H9 (cell line): ENCODE data around the gene RPP40. TPM values are rescaled to one million over a fixed set of nuclear protein-coding genes. Genes with fewer than 3 reads are reported as not detected.

Experiments used
- DNase-seq: peaks from one replicate; pipeline ENCODE4 v3.0.0-alpha.2; 2017
- H2AFZ ChIP-seq: one replicate; pipeline ENCODE4 v1.6.1; 2013; ENCODE audit warnings: mild to moderate bottlenecking, low read length, control low read depth, moderate library complexity
- H2AK5ac ChIP-seq: 2 replicates; pipeline ENCODE4 v1.6.1; 2013; ENCODE audit warnings: low read length, control low read depth, mixed read lengths; ENCODE audit not compliant: insufficient read length
- H2BK120ac ChIP-seq: one replicate; pipeline ENCODE4 v1.6.1; 2013; ENCODE audit warnings: low read depth, mild to moderate bottlenecking, low read length, control low read depth, inconsistent platforms; ENCODE audit not compliant: poor library complexity, severe bottlenecking
- H2BK12ac ChIP-seq: 2 replicates; pipeline ENCODE4 v1.6.1; 2013; ENCODE audit warnings: low read length, control low read depth, mixed read lengths, low read depth; ENCODE audit not compliant: insufficient read length
- H2BK15ac ChIP-seq: 2 replicates; pipeline ENCODE4 v1.6.1; 2013; ENCODE audit warnings: low read depth, low read length, control low read depth
- H2BK20ac ChIP-seq: one replicate; pipeline ENCODE4 v1.6.1; 2013; ENCODE audit warnings: low read depth, mild to moderate bottlenecking, low read length, control low read depth, inconsistent platforms; ENCODE audit not compliant: poor library complexity, severe bottlenecking
- H2BK5ac ChIP-seq: 2 replicates; pipeline ENCODE4 v1.6.1; 2013; ENCODE audit warnings: low read length, control low read depth, mixed read lengths; ENCODE audit not compliant: insufficient read length
- H3K14ac ChIP-seq: 2 replicates; pipeline ENCODE4 v1.6.1; 2013; ENCODE audit warnings: low read length, control low read depth; ENCODE audit not compliant: insufficient read depth
- H3K18ac ChIP-seq: 2 replicates; pipeline ENCODE4 v1.6.1; 2013; ENCODE audit warnings: low read depth, mild to moderate bottlenecking, mixed read lengths, low read length, control low read depth; ENCODE audit not compliant: insufficient read length
- H3K23ac ChIP-seq: 2 replicates; pipeline ENCODE4 v1.6.1; 2013; ENCODE audit warnings: low read length, control low read depth, mixed read lengths, low read depth; ENCODE audit not compliant: insufficient read length
- H3K23me2 ChIP-seq: 2 replicates; pipeline ENCODE4 v1.6.1; 2013; ENCODE audit warnings: low read depth, mild to moderate bottlenecking, mixed read lengths, low read length, control low read depth; ENCODE audit not compliant: insufficient read length, poor library complexity, severe bottlenecking
- H3K27ac ChIP-seq: 2 replicates; pipeline ENCODE4 v1.5.1; 2013; ENCODE audit warnings: low read length, control low read depth, mixed read lengths, low read depth; ENCODE audit not compliant: insufficient read length
- H3K27me3 ChIP-seq: 2 replicates; pipeline ENCODE4 v1.6.1; 2013; ENCODE audit warnings: low read length, control low read depth, inconsistent platforms; ENCODE audit not compliant: insufficient read depth
- H3K4ac ChIP-seq: 2 replicates; pipeline ENCODE4 v1.6.1; 2013; ENCODE audit warnings: low read depth, mild to moderate bottlenecking, control low read depth, inconsistent platforms, low read length, moderate library complexity
- H3K4me1 ChIP-seq: 2 replicates; pipeline ENCODE4 v1.6.1; 2013; ENCODE audit warnings: low read length, control low read depth, inconsistent platforms; ENCODE audit not compliant: insufficient read depth
- H3K4me2 ChIP-seq: 2 replicates; pipeline ENCODE4 v1.6.1; 2013; ENCODE audit warnings: low read length, control low read depth, mixed read lengths; ENCODE audit not compliant: insufficient read length, insufficient read depth
- H3K56ac ChIP-seq: 2 replicates; pipeline ENCODE4 v1.6.1; 2013; ENCODE audit warnings: low read depth, mild to moderate bottlenecking, mixed read lengths, low read length, control low read depth; ENCODE audit not compliant: insufficient read length
- H3K79me1 ChIP-seq: 2 replicates; pipeline ENCODE4 v1.6.1; 2013; ENCODE audit warnings: low read depth, mild to moderate bottlenecking, moderate library complexity, low read length, control low read depth, inconsistent platforms; ENCODE audit not compliant: insufficient read depth, poor library complexity, severe bottlenecking
- H3K79me2 ChIP-seq: 2 replicates; pipeline ENCODE4 v1.6.1; 2013; ENCODE audit warnings: low read length, control low read depth, inconsistent platforms; ENCODE audit not compliant: insufficient read depth
- H3K9ac ChIP-seq: 2 replicates; pipeline ENCODE4 v1.6.1; 2013; ENCODE audit warnings: low read length, control low read depth, mixed read lengths; ENCODE audit not compliant: insufficient read length; ENCODE audit errors: extremely low read depth
- H3K9me3 ChIP-seq: one replicate; pipeline ENCODE4 v1.6.1; 2013; ENCODE audit warnings: low read depth, low read length, inconsistent platforms; ENCODE audit not compliant: control insufficient read depth
- H3T11ph ChIP-seq: one replicate; pipeline ENCODE4 v1.6.1; 2013; ENCODE audit warnings: mild to moderate bottlenecking, low read length, control low read depth, inconsistent platforms
- H4K20me1 ChIP-seq: one replicate; pipeline ENCODE4 v1.6.1; 2013; ENCODE audit not compliant: control insufficient read depth, insufficient read length, insufficient read depth
- H4K5ac ChIP-seq: 2 replicates; pipeline ENCODE4 v1.6.1; 2013; ENCODE audit warnings: low read depth, mild to moderate bottlenecking, mixed read lengths, low read length, control low read depth; ENCODE audit not compliant: insufficient read length
- H4K8ac ChIP-seq: replicated peaks from 2 replicates; pipeline ENCODE4 v1.6.1; 2013; ENCODE audit warnings: low read length, control low read depth, mixed read lengths, low read depth; ENCODE audit not compliant: insufficient read length
- H4K91ac ChIP-seq: 2 replicates; pipeline ENCODE4 v1.6.1; 2013; ENCODE audit warnings: low read depth, mild to moderate bottlenecking, moderate library complexity, mixed read lengths, low read length, control low read depth; ENCODE audit not compliant: insufficient read length
- H3K27ac Mint-ChIP-seq, 3 experiments: 2 replicates in 2 of 3; 3 replicates in 1 of 3; pipeline ENCODE4 v1.8.0; 2020 to 2021; ENCODE audit warnings: mixed read lengths in 3 of 3, mild to moderate bottlenecking in 1 of 3, moderate library complexity in 1 of 3
- H3K27me3 Mint-ChIP-seq: 2 replicates; pipeline ENCODE4 v1.8.0; 2021; ENCODE audit warnings: low read depth, mild to moderate bottlenecking, moderate library complexity, mixed read lengths
- H3K36me3 Mint-ChIP-seq, 3 experiments: 2 replicates in 2 of 3; 3 replicates in 1 of 3; pipeline ENCODE4 v1.8.0; 2020 to 2021; ENCODE audit warnings: low read depth in 3 of 3, mixed read lengths in 3 of 3; ENCODE audit not compliant: insufficient read depth in 1 of 3
- H3K4me1 Mint-ChIP-seq, 2 experiments: 2 replicates each; pipeline ENCODE4 v1.8.0; 2020; ENCODE audit warnings: mixed read lengths in 2 of 2
- H3K4me3 Mint-ChIP-seq, 2 experiments: 2 replicates in 1 of 2; 3 replicates in 1 of 2; pipeline ENCODE4 v1.8.0; 2020 to 2021; ENCODE audit warnings: mild to moderate bottlenecking in 2 of 2, mixed read lengths in 2 of 2, moderate library complexity in 1 of 2
- H3K9me3 Mint-ChIP-seq, 2 experiments: 2 replicates in 1 of 2; 3 replicates in 1 of 2; pipeline ENCODE4 v1.8.0; 2020; ENCODE audit warnings: mild to moderate bottlenecking in 2 of 2, mixed read lengths in 2 of 2, moderate library complexity in 1 of 2
- WGBS: extraction: QIAGEN DNeasy Blood & Tissue Kit; methylation state at CpG from one replicate; pipeline ENCODE4 v1.1.7; 2013; ENCODE audit warnings: missing lambda C conversion rate, low lambda C conversion rate, mixed read lengths; ENCODE audit not compliant: insufficient read length; ENCODE audit errors: extremely low coverage; 5-methylcytosine and 5-hydroxymethylcytosine counted together
- total RNA-seq: library from RNA; stranded (reverse); gene quantifications from 2 replicates; pipeline ENCODE4 v1.2.1, GENCODE V29; 2021
- TF ChIP-seq, protein P1 (sequence below): fragments of 200-600 bp; sonication (generic); conservative IDR thresholded peaks from 3 replicates; pipeline ENCODE4 v1.8.0; 2021; ENCODE audit warnings: antibody characterized with exemption, mild to moderate bottlenecking

The RPP40 gene
- total RNA-seq, 1 experiment from 2014 or later: 17.8 TPM

DNA sequence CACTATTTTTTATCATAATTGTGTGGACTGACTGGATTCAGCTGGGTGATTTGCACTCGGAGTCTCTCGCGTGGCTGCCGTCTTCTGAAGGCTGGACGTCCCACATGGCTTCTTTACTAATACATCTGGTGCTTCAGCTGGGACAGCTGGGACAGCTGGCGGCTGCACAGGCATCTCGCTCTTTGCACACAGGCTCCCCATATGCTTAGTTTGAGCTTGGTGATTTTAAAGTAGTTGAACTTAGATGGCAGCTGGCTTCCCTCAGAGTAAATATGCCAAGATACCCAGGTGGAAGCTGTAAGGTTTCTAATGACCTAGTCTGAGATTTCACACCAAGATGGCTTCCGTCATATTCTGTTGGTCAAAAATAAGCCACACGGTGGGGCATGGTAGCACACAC is 42.6 kb upstream of the RPP40 start:
- no peak overlapping the region for H2AK5ac ChIP-seq
- no peaks in the 10 kb centered on the region for H3K4me1 ChIP-seq
- Mint-ChIP-seq H3K4me1 (peaks cover 0 to 5% of the 10 kb centered on the region in 2 experiments; a peak in 2 of 4 replicates), H3K36me3 (peaks cover 7 to 9% (median 7%) of the 10 kb centered on the region in 3 experiments; a peak in 6 of 7 replicates), H3K9me3 (peaks cover 18 to 19% of the 10 kb centered on the region in 2 experiments), H3K4me3 (no peak overlapping the region), H3K27ac (no peak overlapping the region), H3K27me3 (peaks cover 4% of the 10 kb centered on the region)
- no peak overlapping the region for H3K9ac ChIP-seq
- H2BK15ac ChIP-seq: no peak overlapping the region
- no peaks in the 10 kb centered on the region for H3K79me1 ChIP-seq
- no peaks in the 10 kb centered on the region for H3K23me2 ChIP-seq
- H2BK20ac ChIP-seq: no peak overlapping the region
- H4K8ac ChIP-seq: no peak overlapping the region
- H2AFZ ChIP-seq: no peak overlapping the region
- H3K56ac ChIP-seq: no peak overlapping the region
- no peak overlapping the region for H2BK12ac ChIP-seq
- no peak overlapping the region for H3K18ac ChIP-seq
- no peak overlapping the region for H2BK5ac ChIP-seq
- DNase-seq: no peak
- H3K79me2 ChIP-seq: no peaks in the 10 kb centered on the region
- H3K14ac ChIP-seq: no peak overlapping the region
- H4K5ac ChIP-seq: no peak overlapping the region
- no peak overlapping the region for H3K4ac ChIP-seq
- H3K4me2 ChIP-seq: no peak overlapping the region
- no peaks in the 10 kb centered on the region; the same call in 1 of the 2 replicates for H3K27me3 ChIP-seq
- no peak overlapping the region for H3K23ac ChIP-seq
- no peak overlapping the region for H3T11ph ChIP-seq
- H3K27ac ChIP-seq: no peak overlapping the region
- TF ChIP-seq, protein P1, sequence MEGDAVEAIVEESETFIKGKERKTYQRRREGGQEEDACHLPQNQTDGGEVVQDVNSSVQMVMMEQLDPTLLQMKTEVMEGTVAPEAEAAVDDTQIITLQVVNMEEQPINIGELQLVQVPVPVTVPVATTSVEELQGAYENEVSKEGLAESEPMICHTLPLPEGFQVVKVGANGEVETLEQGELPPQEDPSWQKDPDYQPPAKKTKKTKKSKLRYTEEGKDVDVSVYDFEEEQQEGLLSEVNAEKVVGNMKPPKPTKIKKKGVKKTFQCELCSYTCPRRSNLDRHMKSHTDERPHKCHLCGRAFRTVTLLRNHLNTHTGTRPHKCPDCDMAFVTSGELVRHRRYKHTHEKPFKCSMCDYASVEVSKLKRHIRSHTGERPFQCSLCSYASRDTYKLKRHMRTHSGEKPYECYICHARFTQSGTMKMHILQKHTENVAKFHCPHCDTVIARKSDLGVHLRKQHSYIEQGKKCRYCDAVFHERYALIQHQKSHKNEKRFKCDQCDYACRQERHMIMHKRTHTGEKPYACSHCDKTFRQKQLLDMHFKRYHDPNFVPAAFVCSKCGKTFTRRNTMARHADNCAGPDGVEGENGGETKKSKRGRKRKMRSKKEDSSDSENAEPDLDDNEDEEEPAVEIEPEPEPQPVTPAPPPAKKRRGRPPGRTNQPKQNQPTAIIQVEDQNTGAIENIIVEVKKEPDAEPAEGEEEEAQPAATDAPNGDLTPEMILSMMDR: no peak
- H4K91ac ChIP-seq: no peak overlapping the region
- H3K9me3 ChIP-seq: no peaks in the 10 kb centered on the region
- H4K20me1 ChIP-seq: no peaks in the 10 kb centered on the region
- no CpG with 5 or more reads among the region's 9 CpGs for WGBS
- H2BK120ac ChIP-seq: no peak overlapping the region
